Measurements from ENCODE around the gene MRPL53. TPM values are rescaled to one million over a fixed set of nuclear protein-coding genes. Genes with fewer than 3 reads are reported as not detected.

The MRPL53 gene
- total RNA-seq (2021; fragmentation: NEBNext Ultra II Directional; extraction: Animal tissue kit (Norgen Biotek cat#: 25700)), result 46.3 and 50.2 TPM in 2 replicates
- 36.6 and 59.8 TPM in 2 replicates for polyA plus RNA-seq (2011; rRNA removed)
- 39.7 TPM for polyA plus RNA-seq (2011; cell fraction: cytosol; rRNA removed)
- 32.0 TPM for polyA plus RNA-seq (2011; cell fraction: nucleus; rRNA removed)
- 40.1 to 47.4 TPM (median 45.2 TPM) in 4 replicates for polyA plus RNA-seq (2012, experiment 1 of 2)
- 29.3 TPM for polyA plus RNA-seq (2012, experiment 2 of 2)
- 65.8 TPM for polyA plus RNA-seq (2013, experiment 1 of 2)
- 68.6 TPM for polyA plus RNA-seq (2013, experiment 2 of 2)
- 6.8 and 7.4 TPM in 2 replicates for polyA minus RNA-seq (2011; rRNA and poly(A)+ RNA removed)
- 18.6 TPM for polyA minus RNA-seq (2011; cell fraction: cytosol; rRNA and poly(A)+ RNA removed)
- polyA minus RNA-seq (2011; cell fraction: nucleus; rRNA and poly(A)+ RNA removed), result 14.3 TPM
- long read RNA-seq, experiment 1, transcript MRPL53-201 (3 exons, 1,162 nt), result major isoform, 26 of 29 reads
- long read RNA-seq, experiment 1, partial matches to known transcripts, result 0 of 29 reads
- long read RNA-seq, experiment 1, other reads (novel, unspliced or antisense), result 0 of 29 reads
- long read RNA-seq, experiment 2, result 0 reads

GRCh38 chr2:74472086-74472944, at the start of gene MRPL53:
Gene MRPL53, minus strand, starts transcription at chr2:74472680. Its CDS starts 20 bp downstream, at chr2:74472660.
- Histone ChIP-seq H3K23ac (ENCODE audit: insufficient read length) (no peak within 1 kb of the TSS), H3K56ac (replicated peaks; ENCODE audit: insufficient read length, low read depth, low read length) (peak within 1 kb of the TSS; percentile 91), H3K4me2 (ENCODE audit: insufficient read depth in 1 of 2, low read depth in 2 of 2, low read length in 2 of 2) (peak within 1 kb of the TSS; percentile 97 to 98), H3K4me1 (replicated peaks in 1 of 4; ENCODE audit: control insufficient read depth in 3 of 4, insufficient read depth in 4 of 4, low read length in 3 of 4) (peaks cover 0 to 3% (median 2%) of the 10 kb centered on the region in 4 experiments; a peak in 3 of 7 replicates), H4K91ac (replicated peaks; ENCODE audit: insufficient read length, low read length) (peak within 1 kb of the TSS; percentile 79), H3K79me1 (ENCODE audit: low read depth, low read length) (no peaks in the 10 kb centered on the region), H3K27me3 (replicated peaks in 1 of 4; ENCODE audit: control insufficient read depth in 3 of 4, extremely low read depth in 1 of 4, insufficient read depth in 3 of 4, low read length in 3 of 4) (no peaks in the 10 kb centered on the region), H3K18ac (ENCODE audit: extremely low read depth, low read length) (peak within 1 kb of the TSS; percentile 25; the same call in 1 of the 2 replicates), H3K23me2 (ENCODE audit: low read depth, low read length) (peaks cover 11% of the 10 kb centered on the region), H3K27ac (ENCODE audit: low read depth, low read length) (peak within 1 kb of the TSS; percentile 79), H2BK5ac (ENCODE audit: low read depth, low read length) (peak within 1 kb of the TSS; percentile 85), H4K5ac (ENCODE audit: insufficient read length, low read depth, low read length) (peak within 1 kb of the TSS; percentile 86), H3K14ac (ENCODE audit: insufficient read length) (no peak within 1 kb of the TSS), H2AK5ac (ENCODE audit: low read depth, low read length) (no peak within 1 kb of the TSS), H3K79me2 (ENCODE audit: control insufficient read depth in 1 of 2, insufficient read depth in 2 of 2, low read length in 2 of 2) (no peaks in the 10 kb centered on the region), H3K9ac (replicated peaks in 1 of 4; ENCODE audit: extremely low read depth in 1 of 4, low read depth in 3 of 4, low read length in 3 of 4) (peak within 1 kb of the TSS; percentile 55 to 77 (median 72)), H2BK120ac (replicated peaks; ENCODE audit: low read depth, low read length) (peak within 1 kb of the TSS; percentile 21), H3K9me3 (ENCODE audit: insufficient read depth in 2 of 2, low read depth in 1 of 2, low read length in 1 of 2) (no peaks in the 10 kb centered on the region), H4K20me1 (replicated peaks in 1 of 2; ENCODE audit: control insufficient read depth in 1 of 2, insufficient read depth in 2 of 2, low read length in 2 of 2) (no peaks in the 10 kb centered on the region), H2AFZ (ENCODE audit: low read length) (peak within 1 kb of the TSS; percentile 93), H3K4ac (replicated peaks; ENCODE audit: insufficient read length, low read depth, low read length) (peak within 1 kb of the TSS; percentile 98), H2BK12ac (ENCODE audit: low read depth, low read length) (no peak within 1 kb of the TSS), H3K4me3 (ENCODE audit: extremely low read depth in 1 of 4, insufficient read depth in 2 of 4, low read depth in 3 of 4, low read length in 4 of 4) (peak within 1 kb of the TSS; percentile 77 to 95 (median 87)), H2BK15ac (ENCODE audit: low read length) (peak within 1 kb of the TSS; percentile 73; the same call in 1 of the 2 replicates), H4K8ac (ENCODE audit: extremely low read depth, insufficient read depth, low read length) (peak within 1 kb of the TSS; percentile 94; the same call in 1 of the 2 replicates), H3K36me3 (ENCODE audit: control insufficient read depth in 2 of 4, insufficient read depth in 4 of 4, low read length in 3 of 4) (peaks cover 0 to 4% (median 2%) of the 10 kb centered on the region in 4 experiments; a peak in 6 of 8 replicates), H2BK20ac (ENCODE audit: low read length) (no peak within 1 kb of the TSS)
- ChIA-PET CTCF (ENCODE audit: partially characterized antibody) (interaction anchor here (0.6 to 5.7 kb wide), 14 partner anchors 8 to 116 kb away, joined by 3 to 86 read pairs (median 3); partner anchors contain the start of genes AUP1, CCDC142, DQX1 and HTRA2), POLR2A (ENCODE audit: partially characterized antibody) (interaction anchor here (0.9 to 5.2 kb wide), 13 partner anchors 8 to 78 kb away, joined by 3 to 89 read pairs (median 4); partner anchors contain the start of genes AUP1, CCDC142, HTRA2 and INO80B)
- WGBS, 2 experiments (ENCODE audit: extremely low coverage in 1 of 2, insufficient coverage in 1 of 2, insufficient read length in 1 of 2, insufficient replicate concordance in 2 of 2, low coverage in 1 of 2, low lambda C conversion rate in 2 of 2, missing lambda C conversion rate in 1 of 2), result 2% methylated on average over 59 of the region's 66 CpGs; no CpG with 5 or more reads in 1 of the 2 experiments
- FAIRE-seq (no peak), DNase-seq (ENCODE audit: low read depth in 1 of 2, low spot score in 2 of 2) (peak; percentile 84 to 94)
- TF ChIP-seq EGR1 (IDR thresholded peaks at IDR 0.05; ENCODE audit: borderline replicate concordance, low read depth, low read length), result no peak
- TF ChIP-seq NRF1 (IDR thresholded peaks at IDR 0.05; ENCODE audit: low read depth, low read length), result no peak
- TF ChIP-seq HDAC2 (IDR thresholded peaks at IDR 0.05; ENCODE audit: borderline replicate concordance in 1 of 2, low read depth in 2 of 2, low read length in 2 of 2), result peak in 1 of 2 experiments; percentile 94; a peak in 2 of 4 replicates
- TF ChIP-seq NANOG (IDR thresholded peaks at IDR 0.05; ENCODE audit: insufficient read depth, low read depth, low read length, poor library complexity, severe bottlenecking), result no peak
- no peak; the same call in 1 of the 2 replicates for TF ChIP-seq BACH1 (IDR thresholded peaks at IDR 0.05; ENCODE audit: low read length)
- no peak for TF ChIP-seq CBX8 (IDR thresholded peaks at IDR 0.05; ENCODE audit: borderline replicate concordance, low read depth, low read length)
- peak; percentile 64; the same call in 1 of the 2 replicates for TF ChIP-seq TBP (IDR thresholded peaks at IDR 0.05; ENCODE audit: low read depth, low read length)
